Thoracic aorta (tissue), 2 donors: ENCODE measurements around the gene KLK4. TPM values are rescaled to one million over a fixed set of nuclear protein-coding genes. Genes with fewer than 3 reads are reported as not detected.

Experiments used
- ATAC-seq: fragments of 150-250 bp; one replicate; pipeline ENCODE4 v1.8.0; 2017; ENCODE audit warnings: low read depth; ENCODE audit not compliant: insufficient number of reproducible peaks, low FRiP score
- DNase-seq: peaks from one replicate; pipeline ENCODE4 v3.0.0-alpha.2; 2020; ENCODE audit warnings: low spot score
- H3K27ac ChIP-seq, 2 donors: fragments of 200-600 bp; sonication (generic); 1 replicate in 1 of 2; 2 replicates in 1 of 2; pipeline ENCODE4 v1.5.1; 2016; ENCODE audit warnings: mild to moderate bottlenecking in 2 of 2, moderate library complexity in 2 of 2
- H3K27me3 ChIP-seq: fragments of 200-600 bp; sonication (generic); replicated peaks from 2 replicates; pipeline ENCODE4 v1.6.0; 2016; ENCODE audit warnings: mild to moderate bottlenecking; ENCODE audit not compliant: insufficient read depth
- H3K36me3 ChIP-seq: fragments of 200-600 bp; sonication (generic); one replicate; pipeline ENCODE4 v1.5.1; 2016
- H3K4me1 ChIP-seq, 2 donors: fragments of 200-600 bp; sonication (generic); 1 replicate in 1 of 2; 2 replicates in 1 of 2; pipeline versions ENCODE4 v1.5.1 to v1.6.0; 2016; ENCODE audit warnings: low read depth in 2 of 2, mild to moderate bottlenecking in 1 of 2; ENCODE audit not compliant: control insufficient read depth in 1 of 2
- H3K4me3 ChIP-seq: fragments of 200-600 bp; sonication (generic); 2 replicates; pipeline ENCODE4 v1.5.1; 2016; ENCODE audit warnings: mild to moderate bottlenecking
- H3K9me3 ChIP-seq: fragments of 200-600 bp; sonication (generic); 2 replicates; pipeline ENCODE4 v1.5.1; 2016
- CTCF ChIP-seq: fragments of 200-600 bp; sonication (generic); IDR thresholded peaks from one replicate; pipeline ENCODE4 v1.5.1; 2019; ENCODE audit warnings: antibody characterized with exemption
- total RNA-seq, 2 donors: library from RNA; depleted of rRNA; stranded (reverse); fragments of >200 nt; gene quantifications; one replicate each; pipeline versions ENCODE4 v1.1.0 to v1.2.3, GENCODE V29; 2016

KLK4 gene
- total RNA-seq, 2 donors from 2014 or later, result not detected

DNA sequence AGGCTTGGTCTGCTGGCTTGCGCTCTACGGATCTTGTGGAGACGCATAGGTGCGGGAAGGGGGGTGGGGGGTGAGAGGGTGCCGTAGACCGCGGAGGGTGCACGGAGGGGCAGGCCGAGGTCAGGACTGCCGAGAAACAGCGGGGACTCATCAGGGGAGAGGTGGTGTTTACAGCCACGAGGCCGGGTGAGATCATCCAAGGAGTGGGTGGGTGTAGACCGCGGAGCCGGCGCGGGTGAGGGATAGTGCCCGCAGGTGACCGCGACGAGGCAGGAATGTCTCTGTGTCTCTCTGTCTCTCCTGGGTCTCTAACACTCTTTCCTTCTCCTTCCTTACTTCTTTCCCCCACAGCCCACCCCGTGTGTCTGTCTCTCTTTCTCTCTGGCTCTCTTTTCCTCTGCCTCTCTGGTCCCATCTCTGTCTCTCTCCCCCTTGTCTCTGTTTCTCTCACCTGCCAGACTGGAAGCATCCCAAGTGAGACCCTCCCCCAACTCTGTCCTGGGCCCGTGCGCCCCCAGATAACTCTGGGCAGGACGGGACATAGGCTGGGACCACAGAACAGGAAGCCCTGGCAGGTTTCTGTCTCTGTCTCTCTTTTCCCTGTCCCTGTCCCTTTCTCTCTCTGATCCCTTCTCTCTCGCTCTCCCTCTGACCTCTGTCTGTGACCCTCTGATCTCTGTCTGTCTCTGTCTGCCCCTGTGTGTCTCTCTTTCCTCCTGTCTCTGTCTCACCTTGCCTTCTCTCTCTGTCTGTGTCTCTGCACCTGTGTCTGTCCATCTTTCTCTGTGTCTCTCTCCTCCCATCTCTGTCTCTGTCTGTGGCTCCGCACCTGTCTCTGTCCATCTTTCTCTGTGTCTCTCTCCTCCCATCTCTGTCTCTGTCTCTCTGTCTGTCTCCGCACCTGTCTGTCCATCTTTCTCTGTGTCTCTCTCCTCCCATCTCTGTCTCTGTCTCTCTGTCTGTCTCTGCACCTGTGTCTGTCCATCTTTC, 1.8 kb upstream of the KLK4 start:
- ATAC-seq (no peak), DNase-seq (no peak)
- Histone ChIP-seq H3K4me1 (no peaks in the 10 kb centered on the region), H3K27ac (no peak overlapping the region), H3K36me3 (no peaks in the 10 kb centered on the region), H3K9me3 (no peaks in the 10 kb centered on the region), H3K27me3 (no peaks in the 10 kb centered on the region), H3K4me3 (no peak overlapping the region)
- TF ChIP-seq CTCF, result no peak

GRCh38 chr19:50912102-50912599, 956 bp upstream of the KLK4 start:
- H3K9me3 ChIP-seq, result no peaks in the 10 kb centered on the region
- H3K27me3 ChIP-seq, result no peaks in the 10 kb centered on the region
- ATAC-seq (no peak), DNase-seq (no peak)
- TF ChIP-seq CTCF, result no peak
- H3K4me3 ChIP-seq, result no peak overlapping the region
- no peaks in the 10 kb centered on the region for H3K36me3 ChIP-seq
- H3K27ac ChIP-seq, result no peak overlapping the region
- no peaks in the 10 kb centered on the region for H3K4me1 ChIP-seq

DNA sequence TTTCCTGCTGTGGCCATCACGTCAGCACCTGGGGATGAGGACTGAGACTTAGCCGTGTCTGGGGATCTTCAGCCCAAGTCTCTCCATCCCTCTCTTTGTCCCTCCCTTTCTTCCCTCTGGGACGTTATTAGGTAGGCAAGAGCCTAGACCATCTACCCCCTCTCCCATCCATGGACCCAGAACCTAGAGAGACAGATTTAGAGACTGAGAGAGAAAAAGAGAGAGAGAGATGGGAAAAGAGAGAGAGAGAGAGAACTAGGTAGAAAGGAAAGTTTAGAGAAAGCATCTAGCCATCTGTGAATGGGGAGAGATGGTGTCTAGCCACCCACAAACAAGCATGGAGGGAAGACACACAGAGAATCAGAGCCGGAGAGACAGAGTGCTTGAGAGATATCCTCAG, 473 bp downstream of the KLK4 start:
- no peak for ATAC-seq
- no peaks in the 10 kb centered on the region for H3K9me3 ChIP-seq
- H3K4me1 ChIP-seq, result no peaks in the 10 kb centered on the region
- no peak overlapping the region for H3K27ac ChIP-seq
- no peak overlapping the region for H3K4me3 ChIP-seq
- H3K36me3 ChIP-seq, result no peaks in the 10 kb centered on the region
- no peak for DNase-seq
- no peak for TF ChIP-seq CTCF
- no peaks in the 10 kb centered on the region for H3K27me3 ChIP-seq

- Histone ChIP-seq H3K9me3 (no peaks in the 10 kb centered on the region), H3K27ac (no peak overlapping the region), H3K4me1 (no peaks in the 10 kb centered on the region), H3K27me3 (no peaks in the 10 kb centered on the region), H3K36me3 (no peaks in the 10 kb centered on the region), H3K4me3 (no peak overlapping the region)
- ATAC-seq (no peak), DNase-seq (no peak)
- no peak for TF ChIP-seq CTCF
Measured at GRCh38 chr19:50909240-50910070, 1.7 kb downstream of the KLK4 start.

GRCh38 chr19:50908336-50908735, 2.9 kb downstream of the KLK4 start:
- no peaks in the 10 kb centered on the region for H3K27me3 ChIP-seq
- DNase-seq (no peak), ATAC-seq (no peak)

More at GRCh38 chr19:50908336-50908735, 2.9 kb downstream of the KLK4 start:
- H3K9me3 ChIP-seq, result no peaks in the 10 kb centered on the region
- no peak for TF ChIP-seq CTCF
- H3K27ac ChIP-seq, result no peak overlapping the region
- no peak overlapping the region for H3K4me3 ChIP-seq
- H3K36me3 ChIP-seq, result no peaks in the 10 kb centered on the region
- no peaks in the 10 kb centered on the region for H3K4me1 ChIP-seq
